OCI-LY3 (cell line): Measurements from ENCODE around the gene BOC.

ENCODE experiments used
- H2AFZ ChIP-seq: fragments of 200-600, 300-600 bp; shearing (Covaris generic); 2 replicates; pipeline ENCODE4 v1.6.0; 2014; ENCODE audit warnings: antibody characterized with exemption, low read depth, low read length
- H3K27ac ChIP-seq: fragments of 200-600, 300-600 bp; sonication (generic); 2 replicates; pipeline ENCODE4 v1.5.1; 2014; ENCODE audit warnings: mild to moderate bottlenecking, low read length, moderate library complexity, mixed read lengths
- H3K27me3 ChIP-seq: fragments of 200-600, 300-600 bp; sonication (generic); 2 replicates; pipeline ENCODE4 v1.6.1; 2014; ENCODE audit warnings: low read depth, low read length, mixed read lengths
- H3K36me3 ChIP-seq: fragments of 200-600, 300-600 bp; sonication (generic); replicated peaks from 2 replicates; pipeline ENCODE3; 2014; ENCODE audit warnings: low read depth, low read length, mixed read lengths
- H3K4me1 ChIP-seq: fragments of 300-600, 200-600 bp; sonication (generic); 2 replicates; pipeline ENCODE4 v1.6.1; 2014; ENCODE audit warnings: low read length, mixed read lengths
- H3K4me2 ChIP-seq: fragments of 200-600, 300-600 bp; sonication (generic); 2 replicates; pipeline ENCODE4 v1.6.1; 2014; ENCODE audit warnings: low read length, mixed read lengths
- H3K4me3 ChIP-seq: fragments of 300-600, 200-600 bp; sonication (generic); 2 replicates; pipeline ENCODE4 v1.5.1; 2014; ENCODE audit warnings: antibody characterized with exemption, mild to moderate bottlenecking, low read length, moderate library complexity
- H3K79me2 ChIP-seq: fragments of 300-600, 200-600 bp; shearing (Covaris generic); 2 replicates; pipeline ENCODE4 v1.6.1; 2014; ENCODE audit warnings: mild to moderate bottlenecking, low read length, mixed read lengths
- H3K9ac ChIP-seq: fragments of 300-600, 200-600 bp; shearing (Covaris generic); 2 replicates; pipeline ENCODE4 v1.6.0; 2014; ENCODE audit warnings: mild to moderate bottlenecking, low read length, moderate library complexity
- H3K9me3 ChIP-seq: fragments of 200-600, 300-600 bp; shearing (Covaris generic); 2 replicates; pipeline ENCODE4 v1.6.1; 2014; ENCODE audit warnings: low read length, mixed read lengths; ENCODE audit not compliant: insufficient read depth
- H4K20me1 ChIP-seq: fragments of 200-600, 300-600 bp; sonication (generic); 2 replicates; pipeline ENCODE4 v1.6.1; 2016; ENCODE audit warnings: low read length, mixed read lengths; ENCODE audit not compliant: insufficient read depth
- CTCF ChIP-seq: fragments of 200-600, 300-600 bp; sonication (generic); IDR thresholded peaks from 2 replicates; pipeline ENCODE4 v1.5.1; 2014; ENCODE audit warnings: antibody characterized with exemption, low read length, low read depth
- EZH2phosphoT487 ChIP-seq: fragments of 200-600 bp; shearing (Covaris generic); IDR thresholded peaks from 2 replicates; pipeline ENCODE4 v1.6.1; 2018; ENCODE audit warnings: antibody characterized with exemption, mixed run types, low read depth

The BOC gene

GRCh38 chr3:113241292-113242095 is 30.1 kb downstream of the BOC start:
- H3K9me3 ChIP-seq, result no peaks in the 10 kb centered on the region
- no peak overlapping the region for H2AFZ ChIP-seq
- no peak overlapping the region for H3K4me3 ChIP-seq
- peaks cover 6% of the 10 kb centered on the region; the same call in 1 of the 2 replicates for H3K27me3 ChIP-seq
- no peaks in the 10 kb centered on the region for H3K4me1 ChIP-seq
- H4K20me1 ChIP-seq, result no peaks in the 10 kb centered on the region
- H3K36me3 ChIP-seq, result no peaks in the 10 kb centered on the region
- no peak overlapping the region for H3K27ac ChIP-seq
- no peak for TF ChIP-seq EZH2phosphoT487
- no peak for TF ChIP-seq CTCF
- no peaks in the 10 kb centered on the region for H3K79me2 ChIP-seq
- no peak overlapping the region for H3K4me2 ChIP-seq
- no peak overlapping the region for H3K9ac ChIP-seq

- Histone ChIP-seq H3K9me3 (no peaks in the 10 kb centered on the region), H4K20me1 (no peaks in the 10 kb centered on the region), H3K4me2 (no peak overlapping the region), H3K79me2 (no peaks in the 10 kb centered on the region), H2AFZ (no peak overlapping the region), H3K4me1 (no peaks in the 10 kb centered on the region), H3K4me3 (no peak overlapping the region), H3K27me3 (peaks cover 6% of the 10 kb centered on the region; the same call in 1 of the 2 replicates), H3K36me3 (no peaks in the 10 kb centered on the region), H3K27ac (no peak overlapping the region), H3K9ac (no peak overlapping the region)
- no peak for TF ChIP-seq EZH2phosphoT487
- TF ChIP-seq CTCF, result no peak
Observed at GRCh38 chr3:113242096-113242581, 30.8 kb downstream of the BOC start.

GRCh38 chr3:113243071-113243470 is 31.7 kb downstream of the BOC start:
- Histone ChIP-seq H3K4me2 (no peak overlapping the region), H3K27me3 (peaks cover 6% of the 10 kb centered on the region; the same call in 1 of the 2 replicates), H2AFZ (no peak overlapping the region), H3K4me1 (no peaks in the 10 kb centered on the region), H3K9me3 (no peaks in the 10 kb centered on the region), H3K4me3 (no peak overlapping the region), H3K36me3 (no peaks in the 10 kb centered on the region), H3K79me2 (no peaks in the 10 kb centered on the region), H4K20me1 (no peaks in the 10 kb centered on the region), H3K9ac (no peak overlapping the region), H3K27ac (no peak overlapping the region)
- TF ChIP-seq EZH2phosphoT487 (no peak), CTCF (no peak)

GRCh38 chr3:113243846-113244245 is 32.5 kb downstream of the BOC start:
- H3K4me3 ChIP-seq, result no peak overlapping the region
- no peak for TF ChIP-seq EZH2phosphoT487
- TF ChIP-seq CTCF, result no peak
- no peaks in the 10 kb centered on the region for H3K4me1 ChIP-seq
- H3K4me2 ChIP-seq, result no peak overlapping the region
- H3K27me3 ChIP-seq, result peaks cover 6% of the 10 kb centered on the region; the same call in 1 of the 2 replicates
- H2AFZ ChIP-seq, result no peak overlapping the region
- no peak overlapping the region for H3K9ac ChIP-seq
- H3K27ac ChIP-seq, result no peak overlapping the region
- no peaks in the 10 kb centered on the region for H3K36me3 ChIP-seq
- H3K79me2 ChIP-seq, result no peaks in the 10 kb centered on the region
- H3K9me3 ChIP-seq, result no peaks in the 10 kb centered on the region
- no peaks in the 10 kb centered on the region for H4K20me1 ChIP-seq
